ENCODE data around the gene NR6A1. TPM values are rescaled to one million over a fixed set of nuclear protein-coding genes. Genes with fewer than 3 reads are reported as not detected.

NR6A1 gene
- total and polyA plus RNA-seq, 2 of the 8 experiments (the other 6 are each of a cell fraction or from before 2014, with no cell fraction given): 93.2 to 237 TPM

- TF ChIP-seq SIN3A (conservative IDR thresholded peaks at IDR 0.05 in 1 of 2, IDR thresholded peaks at IDR 0.05 in 1 of 2; ENCODE audit: low read depth in 1 of 2, low read length in 2 of 2) (no peak), SUZ12 (IDR thresholded peaks at IDR 0.05; ENCODE audit: low read length) (no peak), CEBPB (IDR thresholded peaks at IDR 0.05; ENCODE audit: low read depth, low read length) (no peak)
Observed at GRCh38 chr9:124698265-124698664, 72.8 kb downstream of the NR6A1 start (continued).

Measured in H1 (cell line).